ENCODE data around the gene AGBL4.
"Not testable (repeated sequence)": the region's sequence is repeated elsewhere in the genome, so short reads cannot be mapped to it uniquely, and the experiment has no call there.

Gene AGBL4

GRCh38 chr1:49013079-49013478, 1010.7 kb downstream of the AGBL4 start:
- no peak for DNase-seq

DNA sequence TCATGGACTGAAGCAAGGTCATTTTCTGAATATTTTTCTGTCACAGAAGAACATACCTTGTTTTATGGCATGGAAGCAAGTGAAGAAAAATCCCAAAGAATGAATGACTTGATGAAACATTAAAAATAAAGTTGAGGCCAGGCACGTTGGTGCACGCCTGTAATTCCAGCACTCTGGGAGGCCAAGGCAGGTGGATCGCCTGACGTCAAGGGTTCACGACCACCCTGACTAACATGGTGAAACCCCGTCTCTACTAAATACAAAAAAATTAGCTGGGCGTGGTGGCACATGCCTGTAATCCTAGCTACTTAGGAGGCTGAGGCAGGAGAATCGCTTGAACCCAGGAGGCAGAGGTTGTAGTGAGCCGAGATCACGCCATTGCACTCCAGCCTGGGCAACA, 1020.8 kb downstream of the AGBL4 start:
- not testable (repeated sequence) for DNase-seq

- DNase-seq = no peak
Measured at GRCh38 chr1:48999321-48999720, 1024.4 kb downstream of the AGBL4 start.

DNA sequence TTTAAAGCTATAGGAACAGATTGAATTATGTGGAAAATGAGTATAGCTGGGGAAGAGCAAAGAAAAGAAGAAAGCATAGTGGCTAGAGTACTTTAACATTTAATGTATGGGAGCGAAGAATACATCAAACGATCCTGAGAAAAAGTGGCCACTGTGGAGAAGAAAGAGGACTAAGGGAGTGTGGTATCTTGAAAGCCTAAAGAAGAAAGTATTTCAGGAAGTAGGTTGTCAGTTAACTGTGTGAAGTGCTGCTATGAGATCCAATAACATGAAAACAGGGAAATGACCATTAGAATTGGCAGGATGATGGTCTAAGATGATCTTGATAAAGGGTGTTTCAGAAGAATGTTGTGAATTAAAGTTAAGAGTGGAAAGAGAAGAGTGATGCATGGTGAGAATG, 1027.4 kb downstream of the AGBL4 start:
- no peak for DNase-seq

GRCh38 chr1:48988633-48989197, 1035.0 kb downstream of the AGBL4 start:
- no peak for DNase-seq

DNA sequence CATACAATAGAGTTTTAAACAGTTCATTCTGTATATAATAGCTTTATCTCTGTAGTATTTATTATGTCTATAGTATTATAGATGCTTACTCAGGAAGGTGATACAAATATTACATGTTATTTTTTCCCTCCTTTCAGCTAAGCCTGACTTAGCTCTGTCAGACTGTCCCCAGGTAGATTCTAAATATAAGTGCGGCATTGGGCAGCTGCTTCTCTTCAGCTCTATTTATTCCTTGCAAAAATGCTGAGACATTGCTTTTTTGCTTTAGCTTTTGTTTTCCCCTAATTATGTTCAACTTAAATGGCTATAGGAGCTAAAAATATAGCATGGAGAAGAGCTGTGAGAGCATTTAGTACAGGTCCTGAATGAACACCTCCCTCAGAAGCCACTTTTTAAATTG, 1043.8 kb downstream of the AGBL4 start:
- DNase-seq = no peak

GRCh38 chr1:48978413-48978812, 1045.3 kb downstream of the AGBL4 start:
- DNase-seq = no peak

DNA sequence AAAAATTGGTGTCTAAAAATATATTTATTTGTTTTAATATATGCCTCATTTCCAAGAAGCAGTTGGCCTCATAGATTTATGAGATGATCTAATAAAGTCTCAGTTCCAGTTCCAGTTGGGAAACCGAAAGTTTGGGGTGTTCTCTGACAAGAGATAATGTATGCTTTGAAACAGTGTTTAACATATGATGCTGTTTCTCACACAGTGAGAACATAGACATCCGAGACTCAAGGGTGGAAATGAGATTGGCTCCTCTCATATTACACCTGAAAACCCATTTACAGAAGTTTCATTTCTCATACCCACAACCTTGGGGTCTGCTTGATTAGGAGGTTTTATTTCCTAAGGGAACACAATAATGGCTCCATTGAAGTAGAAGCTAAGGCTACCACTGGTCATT, 1046.5 kb downstream of the AGBL4 start:
- no peak for DNase-seq

- DNase-seq = no peak
Measured at GRCh38 chr1:48969971-48970370, 1053.8 kb downstream of the AGBL4 start.

DNA sequence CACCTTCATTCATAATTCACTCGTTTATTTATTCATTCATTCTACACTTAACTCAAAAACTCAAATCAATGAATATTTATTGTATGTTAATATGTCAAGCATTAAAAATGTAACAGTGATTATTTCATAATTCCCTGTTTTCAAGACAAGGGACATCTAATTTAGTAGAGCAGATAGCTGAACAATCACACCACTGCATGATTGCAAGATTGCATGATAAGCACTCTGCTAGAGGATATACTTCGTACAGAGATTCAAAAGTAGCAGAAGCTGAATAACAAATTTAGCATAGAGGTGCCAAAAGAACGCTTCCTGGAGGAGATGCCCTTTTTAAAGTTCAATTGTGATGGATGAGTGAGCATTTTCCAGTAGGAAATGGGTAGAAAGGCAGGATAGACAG, 1056.4 kb downstream of the AGBL4 start:
- no peak for DNase-seq

- no peak for DNase-seq
Measured at GRCh38 chr1:48966583-48966982, 1057.2 kb downstream of the AGBL4 start.

DNA sequence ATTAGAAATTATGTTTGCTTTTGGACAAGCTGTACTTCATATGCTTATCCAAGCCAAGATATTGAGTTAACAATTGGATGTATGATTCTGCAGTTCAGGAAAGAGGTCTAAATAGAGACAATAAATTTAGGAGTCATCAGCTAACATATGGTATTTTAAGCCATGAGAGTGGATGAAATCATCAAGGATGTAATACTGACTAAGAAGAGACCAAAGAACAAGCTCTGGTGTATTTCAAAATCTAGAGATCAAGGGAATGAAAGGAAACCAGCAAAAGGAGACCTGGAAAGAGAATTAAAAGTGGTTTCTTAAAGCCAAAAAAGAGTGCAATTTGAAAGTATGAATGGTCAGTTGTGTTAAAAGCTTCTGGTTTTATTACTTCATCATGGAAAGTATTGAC, 1063.4 kb downstream of the AGBL4 start:
- DNase-seq = no peak

DNA sequence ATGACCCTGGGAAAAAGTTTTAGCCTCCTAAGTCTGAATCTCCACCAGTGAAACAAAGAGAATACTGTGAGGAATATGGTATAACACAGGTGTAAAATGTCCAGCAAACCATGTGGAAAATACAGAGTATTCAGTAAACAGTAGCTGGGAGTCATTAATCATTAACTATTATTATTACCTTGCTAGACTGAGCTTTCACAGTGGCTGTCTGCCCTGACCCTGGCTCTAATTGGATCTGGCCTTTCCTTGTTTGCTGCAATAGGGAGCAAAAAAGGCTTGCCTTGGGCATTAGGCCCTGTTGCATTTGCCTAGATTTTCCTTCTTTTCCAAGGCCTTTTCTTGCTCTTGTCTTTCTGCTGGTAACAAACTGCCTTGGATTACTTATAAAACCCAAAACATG, 1068.0 kb downstream of the AGBL4 start:
- no peak for DNase-seq

GRCh38 chr1:48953617-48954016, 1070.1 kb downstream of the AGBL4 start:
- no peak for DNase-seq

DNA sequence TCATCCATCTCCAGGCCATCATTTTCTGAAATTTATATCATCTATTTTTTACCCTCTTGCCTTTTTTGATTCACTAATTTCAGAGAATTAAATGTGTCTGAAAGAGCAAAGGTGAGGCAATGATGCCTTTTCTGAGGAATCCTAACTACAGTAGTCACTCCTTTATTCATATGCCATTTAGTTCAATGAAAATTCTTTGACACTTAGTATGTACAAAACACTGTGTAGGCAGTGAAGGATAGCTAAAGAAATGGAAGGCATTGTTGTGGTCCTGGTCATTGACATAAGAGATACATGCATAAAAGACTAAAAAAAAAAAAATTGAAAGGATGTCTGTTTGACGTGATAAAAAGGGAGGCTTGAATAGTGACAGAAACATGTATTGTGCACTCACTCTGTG, 1075.2 kb downstream of the AGBL4 start:
- DNase-seq = no peak

DNA sequence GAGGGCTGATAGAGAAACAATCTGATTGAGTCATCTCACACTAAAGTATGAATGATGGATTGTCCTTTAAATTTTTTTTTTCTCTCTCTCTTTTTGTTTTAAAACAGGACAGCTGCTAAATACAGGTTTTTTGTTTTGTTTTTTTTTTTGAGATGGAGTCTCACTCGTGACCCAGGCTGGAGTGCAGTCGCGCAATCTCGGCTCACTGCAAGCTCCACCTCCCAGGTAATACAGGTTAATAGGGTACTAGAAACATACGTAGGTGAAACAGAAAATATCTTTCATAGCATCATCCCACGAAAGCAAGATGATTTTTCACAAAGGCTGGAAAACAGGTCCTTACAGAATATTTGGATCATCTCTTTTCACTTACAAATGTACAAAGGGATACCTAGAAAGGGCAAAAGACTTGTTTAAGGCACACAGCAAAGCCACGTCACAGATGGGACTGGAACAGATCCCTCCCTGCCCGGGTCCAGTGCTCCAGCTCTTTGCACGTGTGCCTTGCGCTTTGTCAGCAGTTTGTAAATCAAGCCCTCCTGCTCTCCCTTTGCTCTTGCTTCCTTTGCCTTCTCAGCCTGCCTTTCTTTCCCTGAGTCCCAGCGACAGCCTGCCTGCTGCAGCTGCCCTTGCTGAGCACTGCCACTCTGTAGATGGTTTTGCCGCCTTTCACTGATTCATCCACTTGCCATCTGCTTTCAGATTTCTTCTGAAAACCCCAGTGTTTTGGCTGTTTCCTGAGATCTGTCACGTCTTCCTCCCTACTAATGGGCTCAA, 1075.8 kb downstream of the AGBL4 start:
- DNase-seq = no peak

GRCh38 chr1:48946070-48946469, 1077.7 kb downstream of the AGBL4 start:
- DNase-seq = no peak

DNA sequence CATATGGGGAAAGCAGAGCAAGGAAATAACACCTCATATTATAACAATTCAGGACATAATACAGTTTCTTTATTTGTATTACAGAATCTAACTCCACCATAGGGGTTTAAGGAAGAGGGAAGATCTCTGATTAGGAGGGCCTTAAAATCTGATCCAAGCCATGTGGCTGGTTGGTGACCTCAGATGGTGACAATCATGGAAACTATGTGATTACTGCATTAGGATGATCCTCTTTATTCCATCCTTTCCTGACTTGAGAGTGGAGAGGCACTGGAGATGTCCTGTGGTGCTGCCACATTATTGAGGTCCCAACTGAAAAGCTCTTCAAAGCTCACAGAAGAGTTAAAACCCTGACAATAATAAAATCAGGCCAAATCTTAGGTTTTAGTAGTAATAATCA, 1078.9 kb downstream of the AGBL4 start:
- DNase-seq = no peak

GRCh38 chr1:48943826-48944225, 1079.9 kb downstream of the AGBL4 start:
- no peak for DNase-seq

DNA sequence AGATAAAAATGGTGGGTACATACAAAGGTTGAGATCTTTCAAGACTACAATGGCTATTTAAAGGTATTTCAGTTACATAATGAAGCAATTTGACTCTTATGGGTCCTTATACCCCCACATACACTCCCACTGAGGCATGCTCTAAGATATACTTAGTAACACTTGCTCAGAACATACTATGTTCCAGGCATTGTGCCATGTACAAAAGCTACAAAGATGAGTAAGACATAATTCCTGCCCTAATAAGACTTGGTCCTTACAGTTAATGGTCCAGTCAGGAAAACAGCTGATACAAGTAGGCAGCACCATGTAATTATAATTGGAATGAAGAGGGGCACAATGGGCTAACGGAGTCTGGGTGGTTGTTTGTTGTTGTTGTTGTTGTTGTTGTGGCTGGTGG, 1080.4 kb downstream of the AGBL4 start:
- DNase-seq = no peak

DNA sequence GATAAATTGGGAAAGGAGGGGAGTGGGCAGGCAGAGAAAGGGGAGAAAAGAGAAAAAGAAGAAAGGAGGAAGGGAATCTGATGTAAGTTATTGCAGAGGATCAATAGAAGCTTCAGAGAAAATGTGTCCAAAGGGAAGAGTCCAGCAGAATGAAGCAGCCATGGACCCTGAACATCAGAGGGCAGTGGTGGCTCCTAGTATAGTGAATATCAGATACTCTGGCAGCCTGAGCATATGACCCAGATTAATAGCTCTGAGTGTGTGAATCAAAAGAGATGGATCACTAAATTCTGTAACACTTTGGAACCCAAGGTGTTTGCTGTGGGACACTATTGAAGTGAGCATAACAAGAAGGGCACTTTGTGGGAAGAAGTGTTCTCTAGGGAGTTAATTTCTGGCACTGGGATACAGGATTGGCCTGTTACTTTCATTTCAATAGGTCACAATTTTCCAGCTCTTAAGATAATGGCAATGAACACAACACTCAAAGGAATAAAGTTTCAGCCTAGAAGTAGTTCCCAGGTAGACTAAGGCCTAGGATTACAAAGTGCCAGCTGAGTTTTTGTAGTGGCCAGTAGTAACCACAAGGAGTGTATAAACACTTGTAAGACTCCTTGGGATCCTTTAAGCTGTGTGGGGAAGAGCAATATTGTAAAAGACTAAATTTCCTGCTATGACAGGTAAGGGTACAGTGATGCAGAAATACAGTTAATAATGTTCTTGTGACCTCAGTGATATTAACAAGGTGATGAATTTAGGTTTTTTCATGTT, 1082.6 kb downstream of the AGBL4 start:
- DNase-seq = no peak

DNA sequence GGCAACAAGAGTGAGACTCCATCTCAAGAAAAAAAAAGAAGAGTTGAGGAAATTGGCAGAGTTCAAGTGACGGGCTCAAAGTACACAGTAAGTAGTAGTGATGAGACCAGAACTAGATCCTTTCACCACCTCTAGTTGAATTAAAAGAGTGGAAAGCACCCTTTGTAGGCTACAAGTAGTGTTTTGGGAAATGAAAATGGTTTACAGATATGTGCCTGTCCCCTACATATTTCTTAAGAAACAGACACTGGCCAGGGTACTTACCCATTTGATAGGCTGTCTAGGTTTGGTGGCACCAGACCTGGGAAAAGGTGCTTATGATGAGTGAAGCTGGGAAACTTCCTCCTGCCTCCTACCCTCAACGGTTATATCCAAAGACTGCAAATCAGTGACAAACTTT, 1083.4 kb downstream of the AGBL4 start:
- no peak for DNase-seq

DNA sequence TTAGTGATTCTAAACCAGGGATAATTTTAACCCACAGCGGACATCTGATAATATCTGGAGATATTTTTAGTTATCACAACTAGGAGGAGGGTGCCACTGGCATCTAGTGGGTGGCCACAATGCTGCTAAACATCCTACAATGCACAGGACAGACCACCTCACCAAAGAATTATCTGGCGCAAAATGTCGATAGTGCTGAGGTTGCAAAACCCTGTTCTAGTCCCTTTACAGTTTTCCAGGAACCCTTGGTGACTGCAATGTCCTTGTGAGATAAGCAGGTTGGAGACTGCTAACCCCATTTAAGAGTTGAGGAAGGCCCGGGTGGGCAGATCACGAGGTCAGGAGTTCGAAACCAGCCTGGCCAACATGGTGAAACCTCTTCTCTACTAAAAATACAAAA, 1083.9 kb downstream of the AGBL4 start:
- DNase-seq = no peak

DNA sequence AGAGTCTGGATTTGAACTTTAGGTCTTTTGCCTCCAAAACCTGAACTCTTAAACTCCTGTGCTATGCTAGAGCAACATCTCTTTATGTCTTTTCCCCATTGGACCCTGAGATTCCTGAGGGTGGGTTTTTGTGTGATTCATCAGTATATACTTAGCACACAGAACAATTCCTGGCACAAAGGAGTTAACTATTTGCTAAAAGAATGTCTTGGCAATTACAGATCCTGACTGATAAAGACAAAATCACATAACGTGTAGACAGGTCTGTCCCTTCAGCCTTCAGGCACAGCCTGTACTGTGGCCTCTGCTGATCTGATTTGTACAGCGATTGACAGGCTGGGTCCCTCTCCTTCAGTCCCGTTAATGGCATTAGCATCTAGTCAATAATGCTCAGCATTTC, 1084.7 kb downstream of the AGBL4 start:
- no peak for DNase-seq
